Hair follicular keratinocyte (primary cell): ENCODE data around the gene MBD3. TPM values are rescaled to one million over a fixed set of nuclear protein-coding genes. Genes with fewer than 3 reads are reported as not detected.

Experiments
- total RNA-seq: library from RNA; depleted of rRNA; stranded (reverse); fragments of >200 nt; gene quantifications from 2 replicates; pipeline ENCODE4 v1.2.3, GENCODE V29; 2015

Gene MBD3
- 97.8 and 110 TPM in 2 replicates for total RNA-seq

DNA sequence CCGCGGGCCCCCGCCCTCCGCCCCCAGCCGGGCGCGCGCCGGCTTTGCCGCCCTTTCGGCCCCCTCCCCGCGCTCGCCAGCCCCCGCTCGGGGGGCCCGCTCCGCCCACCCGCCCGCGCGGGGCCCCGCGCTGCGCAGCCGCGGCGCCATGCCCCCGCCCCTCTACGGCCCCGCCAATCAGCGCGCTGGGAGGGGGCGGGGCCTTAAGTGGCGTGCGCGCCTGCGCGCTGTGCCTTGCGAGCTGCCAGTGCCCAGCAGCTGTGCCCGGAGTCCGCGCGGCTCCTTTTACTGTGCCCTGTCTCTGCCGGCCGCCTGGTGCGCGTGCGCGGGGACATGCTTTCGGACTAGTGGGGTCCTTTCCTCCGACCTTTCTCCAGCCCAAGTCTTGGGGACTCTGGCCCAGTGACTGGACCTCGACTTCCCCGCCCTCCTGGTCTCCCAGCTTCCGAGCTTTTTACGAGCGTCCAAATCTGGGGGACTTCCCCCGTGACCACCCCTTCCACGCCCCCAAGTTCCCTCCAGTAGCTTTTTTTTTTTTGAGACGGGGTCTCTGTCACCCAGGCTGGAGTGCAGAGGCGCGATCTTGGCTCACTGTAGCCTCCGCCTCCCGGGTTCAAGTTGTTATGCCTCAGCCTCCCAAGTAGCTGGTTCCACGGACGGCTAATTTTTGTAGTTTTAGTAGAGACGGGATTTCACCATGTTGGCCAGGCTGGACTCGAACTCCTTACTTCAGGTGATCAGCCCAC, at the start of gene MBD3:
TSS of gene MBD3 (minus strand) at position 111 of the 746 bp plus-strand sequence. CDS start 234 bp downstream, outside the sequence.

DNA sequence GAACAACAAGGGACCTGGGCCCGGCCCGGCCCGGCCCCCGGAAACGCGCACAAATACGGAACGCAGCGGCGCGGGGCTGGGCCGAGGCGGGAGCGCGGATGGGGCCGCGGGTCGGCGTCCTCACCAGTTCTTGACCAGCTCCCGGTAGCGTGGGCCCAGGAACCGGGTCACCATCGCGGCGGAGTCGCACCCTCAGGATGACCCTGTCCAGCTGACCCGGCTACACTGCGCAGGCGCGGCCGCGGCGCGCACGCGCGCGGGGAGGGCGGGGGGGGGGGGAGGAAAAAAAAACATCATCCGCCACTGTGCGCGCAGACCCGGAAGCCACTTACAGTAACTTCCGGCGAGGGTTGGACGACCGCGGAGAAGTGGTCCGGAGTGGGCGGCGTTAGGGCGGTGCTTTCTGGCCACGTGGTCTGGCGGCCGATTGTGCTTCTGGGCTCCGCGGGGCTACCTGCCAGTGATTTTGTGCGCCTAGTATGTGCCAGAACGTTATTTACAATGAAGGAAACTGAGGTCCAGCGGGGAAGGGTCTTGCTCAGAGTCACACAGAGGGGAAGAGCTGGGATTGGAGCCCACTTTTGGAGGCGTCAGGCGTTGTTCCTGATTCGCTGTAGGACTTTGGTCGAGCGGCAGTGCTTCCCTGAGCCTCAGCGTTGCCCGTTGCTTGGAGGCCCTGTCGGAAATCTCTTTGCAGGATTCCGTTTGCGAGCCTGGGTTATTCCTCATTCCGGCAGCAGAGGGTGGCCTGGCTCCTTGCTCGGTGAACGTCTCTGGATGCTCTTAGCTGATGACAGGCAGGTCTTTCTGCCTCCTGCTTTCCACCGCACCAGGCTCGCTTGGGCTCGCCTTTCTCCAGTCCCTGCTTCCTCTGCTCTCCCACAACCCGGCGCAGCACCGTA, 12.8 kb upstream of the MBD3 start, which contains the start of gene UQCR11:
TSS of gene UQCR11 (minus strand) at position 227 of the 902 bp plus-strand sequence. CDS start at position 174, 53 bp downstream.

GRCh38 chr19:1568320-1569019, 24.2 kb downstream of the MBD3 start, which contains the start of gene MEX3D:
TSS of gene MEX3D (minus strand) at chr19:1568325. CDS start at chr19:1568058, 267 bp downstream.

Other genes with a start within 250 kb of the MBD3 start
- gene NDUFS7, start 209.0 kb downstream of the MBD3 start, total RNA-seq = 161 and 201 TPM in 2 replicates
- 5.2 and 6.9 TPM in 2 replicates for gene GAMT, start 191.3 kb downstream of the MBD3 start, total RNA-seq
- 84.1 and 126 TPM in 2 replicates for gene DAZAP1, start 185.3 kb downstream of the MBD3 start, total RNA-seq
- 1,980 and 2,817 TPM in 2 replicates for gene RPS15, start 154.5 kb downstream of the MBD3 start, total RNA-seq
- under 0.01 and 0.08 TPM in 2 replicates for gene APC2, start 142.7 kb downstream of the MBD3 start, total RNA-seq
- gene C19orf25, start 113.7 kb downstream of the MBD3 start, total RNA-seq = 37.1 and 39.1 TPM in 2 replicates
- gene PCSK4, start 102.5 kb downstream of the MBD3 start, total RNA-seq = 1.0 and 1.1 TPM in 2 replicates
- 2.0 and 2.7 TPM in 2 replicates for gene REEP6, start 101.7 kb downstream of the MBD3 start, total RNA-seq
- 2.7 and 11.0 TPM in 2 replicates for gene ADAMTSL5, start 79.8 kb downstream of the MBD3 start, total RNA-seq
- gene PLK5, start 68.8 kb downstream of the MBD3 start, total RNA-seq = not detected in 2 replicates
- 33.0 and 33.5 TPM in 2 replicates for gene MEX3D, start 24.5 kb downstream of the MBD3 start, total RNA-seq
- gene UQCR11, start 12.6 kb upstream of the MBD3 start, total RNA-seq = 92.8 and 109 TPM in 2 replicates
- 112 and 147 TPM in 2 replicates for gene TCF3, start 59.8 kb upstream of the MBD3 start, total RNA-seq
- not detected in 2 replicates for gene ONECUT3, start 160.6 kb upstream of the MBD3 start, total RNA-seq
- 0.49 and 1.6 TPM in 2 replicates for gene ATP8B3, start 219.4 kb upstream of the MBD3 start, total RNA-seq